Measurements from ENCODE around the gene DIAPH3.

DIAPH3 gene

DNA sequence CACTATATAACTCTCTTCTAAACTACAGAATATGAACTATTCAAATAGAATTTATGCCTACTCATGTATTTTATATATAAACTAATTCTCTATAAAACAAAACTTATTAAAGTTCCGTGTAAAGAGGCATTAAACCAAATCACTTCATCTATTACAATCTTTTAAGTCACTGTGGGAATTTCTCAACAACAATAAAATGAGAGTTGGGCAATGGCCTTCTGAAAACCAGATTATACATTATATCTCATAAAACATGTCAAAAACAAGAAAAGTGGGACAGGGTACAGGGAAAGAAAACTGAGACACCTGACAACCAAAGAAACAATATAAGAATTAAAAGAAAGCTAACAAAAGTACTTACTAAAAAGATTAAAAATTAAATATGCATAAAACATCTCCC, 145.2 kb downstream of the DIAPH3 start:
- DNase-seq (ENCODE audit: low read depth in 2 of 2) = no peak

DNA sequence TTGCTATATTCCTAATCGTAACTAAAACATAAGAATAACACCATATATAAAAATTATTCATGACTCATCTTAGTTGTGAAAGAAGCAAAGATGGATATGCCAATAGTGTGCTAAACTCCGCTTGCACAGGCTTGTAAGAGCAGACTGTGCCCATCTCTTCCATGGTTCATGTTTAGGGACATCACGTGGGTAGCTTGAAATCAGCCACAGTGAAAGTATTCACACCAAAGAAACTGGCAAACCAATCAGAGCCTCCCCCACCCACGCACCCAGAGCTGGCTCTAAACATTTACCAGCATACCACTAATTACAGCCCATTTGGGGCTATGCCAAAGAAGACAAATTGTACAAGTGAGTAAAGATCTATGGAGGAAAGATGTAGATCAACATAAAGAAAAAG, 147.5 kb downstream of the DIAPH3 start:
- no peak for DNase-seq (ENCODE audit: low read depth in 2 of 2)

DNA sequence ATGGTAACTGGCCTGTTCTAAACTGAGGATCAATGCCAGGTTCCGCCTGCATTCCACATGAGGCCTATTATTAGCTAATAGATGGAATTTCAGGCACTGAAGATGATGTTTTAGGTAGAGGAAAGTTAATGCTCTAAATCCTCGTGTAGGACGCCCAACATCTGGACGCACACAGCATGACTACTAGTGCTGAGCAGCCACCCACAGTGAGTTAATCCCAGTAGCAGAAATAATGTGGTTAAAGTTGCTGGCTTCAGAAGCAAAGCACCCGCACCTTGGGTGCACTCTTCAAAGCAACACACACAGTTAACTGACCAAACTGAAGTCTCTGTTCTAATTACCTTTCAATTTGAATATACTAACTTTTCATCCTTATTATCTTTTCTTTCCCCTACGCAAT, 150.6 kb downstream of the DIAPH3 start:
- DNase-seq (ENCODE audit: low read depth in 2 of 2) = no peak

DNA sequence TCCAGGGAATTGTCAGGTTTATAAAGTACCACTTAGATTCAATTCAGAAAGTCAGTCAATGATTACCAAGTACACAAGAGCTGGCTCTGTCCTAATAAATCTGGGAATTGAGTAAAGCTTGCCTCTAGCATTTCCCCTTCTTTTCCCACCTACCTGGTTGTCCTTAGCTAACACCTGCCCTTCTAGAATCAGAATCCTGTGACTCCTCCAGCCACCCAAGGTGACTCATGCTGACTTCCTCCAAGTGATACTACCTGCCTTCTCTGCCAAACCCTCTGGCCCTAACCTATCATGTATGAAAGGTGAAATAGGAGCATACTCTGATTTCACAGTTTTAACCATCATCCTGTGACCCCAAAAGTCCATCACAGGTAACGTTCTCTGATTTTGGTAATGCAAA, 151.2 kb downstream of the DIAPH3 start:
- DNase-seq (ENCODE audit: low read depth in 2 of 2) = no peak

DNA sequence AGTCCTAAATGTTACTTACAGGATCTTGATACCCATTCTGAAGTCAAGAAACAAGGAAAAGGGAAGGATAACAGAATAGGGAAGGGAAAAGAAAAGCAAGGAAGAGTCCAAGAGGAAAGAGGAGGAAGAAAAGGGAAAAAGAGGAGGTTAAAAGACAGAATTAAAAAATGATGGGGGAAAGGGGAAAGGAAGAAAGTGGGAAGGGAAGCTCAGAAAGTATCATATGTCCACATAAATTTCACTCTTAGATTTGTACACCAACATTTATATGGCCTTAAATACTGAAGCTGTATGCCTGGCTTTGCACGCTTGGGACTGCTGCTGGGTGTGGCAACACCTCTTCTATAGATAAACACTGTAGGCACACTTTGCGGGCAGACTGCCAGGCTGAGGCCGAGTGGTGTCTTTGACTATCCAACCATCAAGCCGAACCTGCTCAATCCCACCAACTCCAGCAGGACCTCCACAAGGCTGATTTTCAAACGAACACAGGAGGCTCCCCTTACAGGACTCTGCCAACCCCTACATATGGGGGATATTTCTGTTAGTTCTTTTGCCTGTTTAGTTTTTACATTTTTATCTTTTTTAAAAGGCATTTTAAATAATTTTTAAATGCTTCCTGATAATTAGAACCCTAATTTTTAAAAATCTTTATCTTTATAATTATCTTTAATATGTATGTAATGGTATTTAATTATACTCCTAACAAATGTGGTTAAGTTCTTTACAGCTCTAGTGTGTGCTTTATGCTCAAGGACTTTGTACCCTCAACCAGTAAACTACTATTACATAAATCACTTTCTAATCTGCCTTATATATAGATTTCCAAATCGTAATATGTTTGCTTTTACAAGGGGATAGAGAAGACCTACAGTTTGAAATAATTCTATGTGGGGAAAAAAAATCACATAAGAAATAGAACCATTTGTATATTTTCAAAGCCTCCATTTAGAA, 154.2 kb downstream of the DIAPH3 start:
- DNase-seq (ENCODE audit: low read depth in 2 of 2) = no peak

DNA sequence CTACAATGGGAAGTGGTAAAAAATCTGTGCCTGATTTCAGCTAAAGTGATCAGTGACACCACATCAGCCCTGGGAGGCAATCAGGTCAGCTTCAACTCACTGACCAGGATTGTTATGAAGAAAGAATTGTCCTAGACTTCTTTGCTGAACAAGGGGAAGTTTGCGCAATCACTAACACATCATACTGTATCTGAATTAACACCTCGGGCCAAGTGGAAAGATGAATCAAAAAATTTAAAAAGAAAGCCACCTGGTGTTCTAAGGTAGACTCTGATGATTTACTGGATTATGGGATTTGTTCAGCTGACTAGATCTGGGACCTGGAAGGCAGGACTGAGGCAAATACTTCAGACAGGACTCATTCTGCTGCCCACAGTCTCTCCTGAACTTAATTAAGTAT, 161.8 kb downstream of the DIAPH3 start:
- no peak for DNase-seq (ENCODE audit: low read depth in 2 of 2)

DNA sequence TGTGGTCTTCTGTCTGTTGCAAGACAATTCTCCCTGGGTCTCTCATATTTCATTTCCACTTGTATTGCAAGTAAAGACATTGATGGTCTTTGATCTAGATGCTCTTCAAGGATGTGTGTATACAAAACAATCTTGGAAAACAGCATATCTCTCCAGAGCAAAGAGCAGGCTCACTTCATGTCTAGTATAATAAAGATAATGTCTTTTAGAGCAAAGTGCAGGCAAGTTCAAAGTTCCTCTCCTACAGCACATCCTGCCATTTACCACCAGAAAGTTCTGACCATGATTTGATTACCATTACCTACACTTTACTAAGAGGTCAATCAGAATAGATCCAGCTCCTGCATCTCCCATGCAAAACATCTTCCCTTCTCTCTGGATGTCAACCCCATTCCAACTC, 162.8 kb downstream of the DIAPH3 start:
- no peak for DNase-seq (ENCODE audit: low read depth in 2 of 2)

DNA sequence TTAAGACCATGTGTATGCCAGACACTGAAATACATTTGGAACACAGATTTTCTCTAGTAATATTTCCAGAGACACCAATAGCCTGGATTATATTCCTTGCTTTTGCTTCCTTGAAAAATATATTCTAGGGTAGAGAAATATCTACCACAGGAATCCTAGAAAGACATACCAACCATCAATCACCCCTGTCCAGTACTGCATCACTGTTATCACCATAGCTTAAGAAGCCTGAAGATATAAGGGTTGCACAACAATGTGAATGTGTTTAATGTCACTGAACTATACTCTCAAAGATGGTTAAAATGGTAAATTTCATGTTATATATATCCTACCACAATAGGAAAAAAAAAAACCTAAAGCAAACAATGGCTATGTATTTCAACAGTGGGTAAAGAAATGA, 163.6 kb downstream of the DIAPH3 start:
- DNase-seq (ENCODE audit: low read depth in 2 of 2) = no peak

DNA sequence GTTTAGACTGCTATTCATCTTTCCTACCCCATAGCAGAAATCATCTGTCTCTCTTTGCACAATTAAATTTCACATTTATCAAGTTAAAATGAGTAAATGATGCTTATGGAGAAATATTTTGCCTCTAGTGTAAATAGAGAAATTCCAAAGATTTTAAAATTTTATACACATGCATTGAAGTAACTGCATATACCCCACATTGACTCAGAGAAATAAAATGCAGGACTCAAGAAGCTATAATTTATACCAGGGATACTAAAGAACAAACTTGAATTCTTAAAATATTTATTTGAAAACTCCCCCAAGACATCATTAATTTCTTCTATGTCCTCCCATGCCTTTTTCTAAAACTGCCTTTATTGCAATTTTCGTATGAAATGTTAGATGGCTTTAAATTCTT, 165.8 kb downstream of the DIAPH3 start:
- no peak for DNase-seq (ENCODE audit: low read depth in 2 of 2)

DNA sequence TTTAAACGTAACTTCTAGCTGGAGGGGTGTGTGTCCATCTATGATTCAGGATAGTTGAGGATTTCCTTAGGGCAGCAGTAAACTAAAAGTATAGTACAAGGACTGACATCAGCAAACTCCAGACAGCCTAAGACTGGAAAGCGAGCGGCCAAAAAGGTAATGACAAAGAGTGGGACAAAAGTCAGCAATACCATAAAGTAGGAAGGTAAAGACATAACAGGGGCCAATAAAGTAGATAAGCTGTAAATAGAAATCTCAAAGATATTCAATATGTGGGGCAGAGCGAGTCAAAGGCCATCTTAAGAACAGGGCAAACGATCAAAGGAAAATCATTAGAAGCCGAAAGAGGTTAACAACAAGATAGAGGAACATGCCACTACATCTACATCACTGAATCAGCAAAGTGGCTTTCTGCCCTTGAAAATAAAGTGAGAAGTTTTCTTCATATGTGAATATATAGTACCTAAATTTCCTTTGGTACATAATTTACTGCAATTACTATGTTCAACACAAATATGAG, 167.2 kb downstream of the DIAPH3 start:
- DNase-seq (ENCODE audit: low read depth in 2 of 2) = no peak

DNA sequence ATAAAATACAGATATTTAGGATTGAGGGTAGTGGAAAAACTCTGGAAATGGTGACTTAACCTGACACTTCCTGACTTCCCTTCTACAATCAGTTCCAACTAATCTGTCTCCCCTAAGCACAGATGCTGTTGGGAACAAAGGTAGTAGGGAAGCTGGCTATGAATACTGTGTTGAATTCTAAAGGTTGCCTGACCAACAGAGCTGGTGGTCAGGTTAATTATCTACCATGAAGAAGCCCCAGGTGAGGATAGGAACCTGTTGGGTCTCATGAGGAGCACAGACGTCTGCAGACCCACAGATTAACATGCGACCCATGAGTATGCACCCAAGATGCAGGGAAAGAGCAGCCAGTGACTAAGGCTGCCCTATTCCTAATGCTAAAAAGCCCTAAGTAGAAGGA, 172.3 kb downstream of the DIAPH3 start:
- DNase-seq (ENCODE audit: low read depth in 2 of 2) = no peak

DNA sequence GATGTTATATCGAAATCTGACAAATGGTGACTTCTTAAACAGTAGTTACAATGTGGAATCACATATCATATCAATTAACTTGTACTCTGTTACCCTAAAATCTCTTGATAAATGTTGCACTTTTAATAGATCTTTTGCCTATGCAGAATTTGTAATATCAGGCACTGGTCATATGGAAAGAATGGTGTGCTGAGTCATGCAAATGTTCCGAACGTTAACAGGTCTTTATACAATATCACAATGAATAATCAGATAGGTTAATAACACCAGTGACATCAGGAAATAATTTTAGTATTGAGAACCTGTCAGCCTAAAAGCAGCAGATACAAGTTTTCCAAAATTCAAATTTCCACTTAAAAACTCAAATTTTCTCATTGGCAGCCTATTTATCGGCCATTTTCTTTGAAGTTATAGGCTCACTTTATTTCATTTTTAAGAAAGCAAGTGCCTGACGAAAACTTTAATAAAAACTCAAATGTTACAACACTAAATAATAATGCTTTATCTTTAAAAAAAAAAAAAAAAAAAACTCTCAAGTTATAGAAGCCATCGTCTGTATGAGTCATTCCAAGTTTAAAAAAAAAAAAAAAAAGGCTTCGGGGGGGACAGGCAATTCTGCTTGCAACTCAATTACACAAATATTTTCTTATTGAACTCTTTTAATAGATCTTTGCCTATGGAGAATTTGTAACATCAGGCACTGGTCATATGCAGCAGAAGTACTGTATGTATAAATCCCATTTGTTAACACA, 180.9 kb downstream of the DIAPH3 start:
- no peak for DNase-seq (ENCODE audit: low read depth in 2 of 2)

DNA sequence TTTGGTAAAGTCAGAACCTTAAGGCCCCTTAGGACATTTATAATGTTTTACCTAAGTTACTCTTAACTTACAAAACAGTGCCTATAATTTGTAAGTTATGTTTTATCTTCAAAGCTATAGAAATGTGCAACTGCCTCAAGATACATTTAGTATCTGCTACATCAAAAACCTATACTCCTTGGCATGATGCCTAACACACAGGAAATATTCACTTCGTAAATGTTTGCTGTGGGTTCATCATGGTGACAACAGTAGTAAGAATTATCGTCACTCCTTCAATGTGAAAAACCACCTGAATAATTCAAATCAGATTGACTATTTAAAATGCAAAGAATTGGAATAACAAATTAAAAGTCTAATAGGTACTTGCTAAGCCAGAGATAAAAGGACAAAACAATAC, 184.1 kb downstream of the DIAPH3 start:
- DNase-seq (ENCODE audit: low read depth in 2 of 2) = no peak

DNA sequence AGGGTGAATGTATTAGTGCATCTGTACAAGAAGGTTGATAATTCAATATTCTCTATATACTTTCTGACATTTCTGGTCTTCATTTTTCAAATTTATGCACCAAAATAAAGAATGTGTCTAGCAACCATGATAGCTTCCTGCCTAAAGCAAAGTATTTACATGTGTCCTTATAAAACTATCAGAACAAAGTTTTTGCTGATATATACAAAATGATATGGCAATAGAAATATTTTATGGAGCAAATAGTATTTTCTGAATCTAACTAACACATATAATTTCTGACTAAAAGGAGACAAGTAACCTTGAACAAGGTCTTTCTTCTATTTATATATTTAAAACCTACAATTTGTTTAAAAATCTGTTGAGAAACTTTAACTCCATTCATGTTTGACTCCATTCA, 184.9 kb downstream of the DIAPH3 start:
- no peak for DNase-seq (ENCODE audit: low read depth in 2 of 2)

DNA sequence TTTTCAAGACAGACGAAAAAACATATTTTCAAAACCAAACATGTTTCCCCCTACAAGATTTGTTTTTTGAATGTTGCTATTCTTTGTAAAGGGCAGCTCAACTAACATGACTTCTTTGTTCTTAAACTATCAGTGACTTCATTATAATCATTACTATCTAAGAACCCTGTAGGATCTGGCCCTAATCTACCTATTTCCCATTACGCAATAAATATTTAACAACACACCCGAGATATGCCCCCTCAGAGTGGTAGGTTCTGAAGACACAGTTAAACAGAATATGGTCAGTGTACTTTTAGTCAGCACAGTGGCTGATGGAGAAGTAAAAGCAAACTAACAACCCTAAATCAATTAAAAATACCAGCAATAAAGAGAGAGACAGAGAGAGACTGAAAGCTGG, 186.9 kb downstream of the DIAPH3 start:
- no peak for DNase-seq (ENCODE audit: low read depth in 2 of 2)

DNA sequence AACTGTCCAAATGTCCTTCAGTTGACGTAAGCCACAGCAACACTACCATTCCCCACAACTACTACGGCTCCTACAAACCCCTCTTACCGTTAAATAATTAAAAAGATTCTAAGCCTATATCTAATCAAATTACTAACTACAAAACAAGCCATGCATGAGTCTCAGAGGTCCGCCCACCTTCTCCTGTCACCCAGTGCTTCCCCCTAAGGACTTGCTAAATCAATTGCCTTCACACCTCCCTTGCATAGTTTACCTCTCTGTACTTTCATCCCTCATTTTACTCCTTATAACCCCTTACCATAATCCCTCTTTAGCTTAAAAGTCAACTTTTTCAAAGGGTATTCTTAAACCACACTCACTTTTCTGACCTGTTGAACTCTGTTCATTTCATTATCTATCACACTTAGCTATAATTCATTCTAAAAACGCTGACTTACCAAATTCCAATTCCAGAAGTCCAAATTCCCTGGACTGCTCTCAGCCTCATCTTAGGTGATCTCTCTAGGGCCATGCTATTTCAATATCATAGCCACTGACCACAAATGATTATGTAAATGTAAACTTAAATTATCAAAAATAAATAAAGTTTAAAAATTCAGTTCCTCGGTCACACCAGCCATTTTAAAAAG, 187.8 kb downstream of the DIAPH3 start:
- no peak for DNase-seq (ENCODE audit: low read depth in 2 of 2)

DNA sequence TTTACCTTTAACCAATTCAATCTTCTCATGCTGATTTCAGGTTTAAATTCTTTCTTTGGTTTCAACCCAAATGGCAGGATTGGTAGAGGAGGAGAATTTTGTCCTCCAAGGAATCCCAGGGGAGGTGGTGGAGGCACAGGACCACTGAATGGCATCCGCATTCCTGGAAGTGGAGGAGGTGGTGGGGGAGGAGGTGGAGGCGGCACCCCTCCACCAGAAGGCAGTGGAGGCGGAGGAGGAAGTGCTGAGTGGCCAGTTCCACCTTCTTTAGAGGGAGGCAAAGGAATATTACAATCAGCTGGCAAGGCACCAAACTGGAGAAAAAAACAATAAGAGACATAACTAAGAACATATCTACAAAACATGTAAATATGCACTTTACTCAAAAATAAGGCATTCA, 192.9 kb downstream of the DIAPH3 start:
- no peak for DNase-seq (ENCODE audit: low read depth in 2 of 2)

DNA sequence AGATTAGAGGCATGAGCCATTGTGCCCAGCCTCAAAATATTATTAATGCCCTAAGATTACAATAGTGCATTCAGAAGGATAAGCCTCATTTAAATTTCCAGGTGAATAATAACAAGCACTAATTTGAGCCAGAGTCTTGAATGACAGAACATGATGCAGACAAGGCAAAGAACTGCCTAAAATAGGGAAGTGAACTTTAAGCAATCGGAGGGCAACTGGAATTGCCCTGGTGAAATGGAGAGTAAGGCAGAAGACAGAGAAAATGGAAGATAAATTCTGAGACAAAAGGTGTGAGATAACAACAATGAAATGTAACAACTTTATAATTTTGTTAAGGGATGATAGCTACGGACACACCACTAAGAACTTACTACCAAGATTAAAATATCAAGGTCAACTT, 199.9 kb downstream of the DIAPH3 start:
- no peak for DNase-seq (ENCODE audit: low read depth in 2 of 2)

DNA sequence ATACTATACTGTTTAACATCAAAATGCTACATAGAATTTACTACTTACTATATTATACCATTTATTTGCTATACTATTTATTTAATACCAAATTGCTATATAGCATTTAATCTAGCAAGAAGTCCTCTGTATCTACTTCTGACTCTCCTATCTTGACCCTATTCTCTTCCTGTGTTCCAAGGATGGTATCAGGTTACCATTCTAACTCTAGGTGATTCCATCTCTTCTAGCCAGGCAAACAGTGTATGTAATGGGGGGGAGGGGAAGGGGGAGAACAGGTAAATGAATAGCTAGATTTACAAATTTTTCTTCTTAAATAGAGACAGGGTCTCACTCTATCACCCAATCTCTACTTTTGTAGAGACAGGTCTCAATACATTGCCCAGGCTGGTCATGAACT, 200.3 kb downstream of the DIAPH3 start:
- DNase-seq (ENCODE audit: low read depth in 2 of 2) = no peak

DNA sequence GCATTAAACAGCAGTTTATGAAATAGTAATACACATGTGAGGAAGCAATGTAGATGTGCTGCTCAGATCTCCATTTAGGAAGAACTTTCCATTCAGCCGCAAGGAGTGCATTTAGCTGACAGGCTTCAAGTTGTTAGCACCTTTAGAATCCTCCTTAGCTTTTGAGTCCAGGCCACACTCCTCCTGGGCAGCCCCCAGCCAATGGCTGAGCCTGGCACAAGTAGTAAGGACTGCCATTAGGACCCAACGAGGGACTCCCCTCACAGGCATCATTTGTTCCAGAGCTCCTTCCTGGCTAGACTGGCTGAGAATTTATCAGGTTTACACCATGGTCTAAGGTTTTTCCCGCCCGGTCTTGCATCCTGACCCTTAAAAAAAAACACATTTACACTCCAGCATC, 201.4 kb downstream of the DIAPH3 start:
- no peak for DNase-seq (ENCODE audit: low read depth in 2 of 2)

DNA sequence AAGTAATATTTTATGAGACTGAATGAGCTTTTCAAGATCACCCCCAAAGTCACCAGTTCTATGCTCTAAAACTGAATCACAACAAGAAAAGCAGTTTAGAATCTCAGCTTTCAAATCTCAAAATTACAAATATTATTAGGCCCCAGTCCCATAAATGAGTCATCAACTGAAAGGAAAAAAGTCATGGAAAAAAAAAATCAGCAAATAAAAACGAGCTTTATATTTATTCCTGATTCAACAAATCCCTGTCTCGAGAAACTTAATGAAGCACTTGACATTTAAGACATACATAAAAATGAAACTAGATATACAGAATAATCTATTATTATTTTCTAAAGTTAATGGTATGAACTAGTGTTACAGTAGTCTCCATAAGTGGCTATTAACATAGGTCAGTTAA, 203.0 kb downstream of the DIAPH3 start:
- no peak for DNase-seq (ENCODE audit: low read depth in 2 of 2)

DNA sequence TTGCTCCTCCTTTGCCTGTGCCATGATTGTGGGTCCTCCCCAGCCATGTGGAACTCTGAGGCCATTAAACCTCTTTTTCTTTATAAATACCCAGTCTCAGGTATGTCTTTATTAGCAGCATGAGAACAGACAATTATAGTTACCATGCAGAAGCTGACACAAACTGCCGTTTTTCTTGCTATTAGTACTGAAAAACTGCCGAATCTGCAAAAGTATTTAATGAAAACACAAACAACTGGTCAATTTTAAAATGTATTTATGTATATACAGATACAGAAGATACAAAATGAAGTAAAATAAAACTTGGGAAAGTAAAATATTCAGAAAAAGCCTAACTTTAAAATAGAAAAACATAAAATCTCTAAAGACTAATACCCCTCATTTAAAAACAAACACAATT, 206.3 kb downstream of the DIAPH3 start:
- DNase-seq (ENCODE audit: low read depth in 2 of 2) = no peak

DNA sequence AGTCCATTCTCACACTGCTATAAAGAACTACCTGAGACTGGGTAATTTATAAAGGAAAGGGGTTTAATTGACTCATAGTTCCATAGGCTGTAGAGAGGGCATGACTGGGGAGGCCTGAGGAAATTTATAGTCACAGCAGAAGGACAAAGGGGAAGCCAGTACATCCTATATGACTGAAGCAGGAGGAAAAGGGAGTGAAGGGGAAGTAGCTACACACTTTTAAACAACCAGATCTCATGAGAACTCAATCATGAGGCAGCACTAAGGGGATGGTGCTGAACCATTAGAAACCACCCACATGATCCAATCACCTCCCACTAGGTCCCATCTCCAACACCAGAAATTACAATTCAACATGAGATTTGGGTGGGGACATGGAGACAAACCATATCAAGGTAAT, 209.1 kb downstream of the DIAPH3 start:
- DNase-seq (ENCODE audit: low read depth in 2 of 2) = no peak
